ENCODE results near the gene ISCU. TPM values are rescaled to one million over a fixed set of nuclear protein-coding genes. Genes with fewer than 3 reads are reported as not detected.

Gene ISCU
- total RNA-seq = 100 to 1,000 TPM in 3 of 5 donors, 10 to 100 TPM in 2; 83.3 to 251 (median 154) TPM
- 100 to 1,000 TPM; 140 to 256 (median 177) TPM for polyA plus RNA-seq
- long read RNA-seq, donor 1, transcript ISCU-201 (5 exons, 994 nt) = major isoform, 15 of 28 reads
- long read RNA-seq, donor 1, partial matches to known transcripts = 13 of 28 reads
- long read RNA-seq, donor 1, other reads (novel, unspliced or antisense) = 0 of 28 reads
- long read RNA-seq, donor 2, transcript ISCU-201 (5 exons, 994 nt) = major isoform, 28 of 28 reads
- long read RNA-seq, donor 2, partial matches to known transcripts = 0 of 28 reads
- long read RNA-seq, donor 2, other reads (novel, unspliced or antisense) = 0 of 28 reads
- long read RNA-seq, donor 3, transcript ISCU-201 (5 exons, 994 nt) = major isoform, 38 of 45 reads
- long read RNA-seq, donor 3, partial matches to known transcripts = 6 of 45 reads
- long read RNA-seq, donor 3, other reads (novel, unspliced or antisense) = 0 of 45 reads
- long read RNA-seq, donor 4, transcript ISCU-201 (5 exons, 994 nt) = major isoform, 6 of 6 reads
- long read RNA-seq, donor 4, partial matches to known transcripts = 0 of 6 reads
- long read RNA-seq, donor 4, other reads (novel, unspliced or antisense) = 0 of 6 reads
- long read RNA-seq, donor 5, transcript ISCU-201 (5 exons, 994 nt) = major isoform, 52 of 58 reads
- long read RNA-seq, donor 5, partial matches to known transcripts = 5 of 58 reads
- long read RNA-seq, donor 5, other reads (novel, unspliced or antisense) = 0 of 58 reads
- long read RNA-seq, donor 6, transcript ISCU-201 (5 exons, 994 nt) = major isoform, 85 of 112 reads
- long read RNA-seq, donor 6, partial matches to known transcripts = 23 of 112 reads
- long read RNA-seq, donor 6, other reads (novel, unspliced or antisense) = 0 of 112 reads
- long read RNA-seq, donor 7, transcript ISCU-201 (5 exons, 994 nt) = major isoform, 57 of 75 reads
- long read RNA-seq, donor 7, partial matches to known transcripts = 17 of 75 reads
- long read RNA-seq, donor 7, other reads (novel, unspliced or antisense) = 0 of 75 reads
- long read RNA-seq, donor 8, transcript ISCU-201 (5 exons, 994 nt) = major isoform, 57 of 77 reads
- long read RNA-seq, donor 8, partial matches to known transcripts = 20 of 77 reads
- long read RNA-seq, donor 8, other reads (novel, unspliced or antisense) = 0 of 77 reads
- long read RNA-seq, donor 9, transcript ISCU-201 (5 exons, 994 nt) = major isoform, 40 of 60 reads
- long read RNA-seq, donor 9, partial matches to known transcripts = 18 of 60 reads
- long read RNA-seq, donor 9, other reads (novel, unspliced or antisense) = 0 of 60 reads
- long read RNA-seq, donor 10, transcript ISCU-201 (5 exons, 994 nt) = major isoform, 23 of 30 reads
- long read RNA-seq, donor 10, partial matches to known transcripts = 6 of 30 reads
- long read RNA-seq, donor 10, other reads (novel, unspliced or antisense) = 0 of 30 reads

DNA sequence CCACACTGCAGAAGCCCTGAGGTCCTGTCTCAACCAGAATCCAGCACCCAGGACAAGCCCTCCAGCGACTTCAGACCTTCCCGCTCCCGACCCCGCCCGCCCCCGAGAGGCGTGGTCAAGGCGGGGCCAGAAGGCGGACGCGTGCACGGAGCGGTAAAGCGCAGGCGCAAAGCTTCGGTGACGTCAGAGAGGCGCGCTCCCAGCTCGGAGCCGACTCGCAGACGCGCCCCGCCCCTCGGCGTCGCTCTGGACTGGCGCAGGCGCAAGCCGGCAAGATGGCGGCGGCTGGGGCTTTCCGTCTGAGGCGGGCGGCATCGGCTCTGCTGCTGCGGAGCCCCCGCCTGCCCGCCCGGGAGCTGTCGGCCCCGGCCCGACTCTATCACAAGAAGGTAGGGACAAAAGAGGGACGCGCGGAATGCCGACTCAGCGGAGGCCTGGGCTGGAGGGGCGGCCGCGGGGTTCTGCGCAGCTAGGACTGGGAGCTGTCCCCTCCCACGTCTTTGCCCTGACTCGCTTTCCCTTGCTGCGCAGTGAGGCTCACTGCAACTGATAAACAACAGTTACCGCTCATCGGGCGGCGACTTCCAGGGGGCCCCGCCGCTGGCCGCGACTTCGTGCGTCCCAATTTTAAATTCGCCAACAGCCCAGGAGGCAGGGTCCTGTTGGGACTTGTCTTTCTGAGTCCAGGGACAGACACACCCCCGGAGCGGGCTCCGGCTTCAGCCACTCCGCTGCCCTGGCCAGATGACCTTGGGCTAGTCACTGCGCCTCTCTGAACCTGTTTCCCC is at the start of gene ISCU:
Gene ISCU (plus strand): TSS at position 249 of the 788 bp plus-strand sequence. CDS start 27 bp downstream, at position 276.
- TF ChIP-seq POLR2A (IDR thresholded peaks at IDR 0.05) (peak in 1 of 4 donors; percentile 20), EP300 (IDR thresholded peaks at IDR 0.05) (no peak), POLR2AphosphoS5 (IDR thresholded peaks at IDR 0.05) (peak; percentile 89 to 97 (median 91))
- TF ChIP-seq, protein P1, sequence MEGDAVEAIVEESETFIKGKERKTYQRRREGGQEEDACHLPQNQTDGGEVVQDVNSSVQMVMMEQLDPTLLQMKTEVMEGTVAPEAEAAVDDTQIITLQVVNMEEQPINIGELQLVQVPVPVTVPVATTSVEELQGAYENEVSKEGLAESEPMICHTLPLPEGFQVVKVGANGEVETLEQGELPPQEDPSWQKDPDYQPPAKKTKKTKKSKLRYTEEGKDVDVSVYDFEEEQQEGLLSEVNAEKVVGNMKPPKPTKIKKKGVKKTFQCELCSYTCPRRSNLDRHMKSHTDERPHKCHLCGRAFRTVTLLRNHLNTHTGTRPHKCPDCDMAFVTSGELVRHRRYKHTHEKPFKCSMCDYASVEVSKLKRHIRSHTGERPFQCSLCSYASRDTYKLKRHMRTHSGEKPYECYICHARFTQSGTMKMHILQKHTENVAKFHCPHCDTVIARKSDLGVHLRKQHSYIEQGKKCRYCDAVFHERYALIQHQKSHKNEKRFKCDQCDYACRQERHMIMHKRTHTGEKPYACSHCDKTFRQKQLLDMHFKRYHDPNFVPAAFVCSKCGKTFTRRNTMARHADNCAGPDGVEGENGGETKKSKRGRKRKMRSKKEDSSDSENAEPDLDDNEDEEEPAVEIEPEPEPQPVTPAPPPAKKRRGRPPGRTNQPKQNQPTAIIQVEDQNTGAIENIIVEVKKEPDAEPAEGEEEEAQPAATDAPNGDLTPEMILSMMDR (IDR thresholded peaks at IDR 0.05) = no peak
- H3K4me3 ChIP-seq = peak within 1 kb of the TSS; percentile 88 to 99 (median 97)
- peaks cover 37 to 82% (median 70%) of the 10 kb centered on the region in 4 donors for H3K4me1 ChIP-seq
- no peaks in the 10 kb centered on the region for H3K27me3 ChIP-seq
- peak within 1 kb of the TSS; percentile 87 to 96 (median 89) for H3K27ac ChIP-seq
- peaks cover 22 to 43% (median 37%) of the 10 kb centered on the region in 4 donors for H3K36me3 ChIP-seq
- no peaks in the 10 kb centered on the region for H3K9me3 ChIP-seq
- intact Hi-C loops (cut with DNase I; ENCODE audit: low total_unique reads) = loop anchor here (10.0 kb wide), 1 partner anchor 242 kb away; no protein-coding TSS in a partner anchor
- DNase-seq = peak; percentile 98 to 99
- WGBS, 5 donors = 0 to 1% (median 0%) methylated on average over 42 to 72 of the region's 72 CpGs

DNA sequence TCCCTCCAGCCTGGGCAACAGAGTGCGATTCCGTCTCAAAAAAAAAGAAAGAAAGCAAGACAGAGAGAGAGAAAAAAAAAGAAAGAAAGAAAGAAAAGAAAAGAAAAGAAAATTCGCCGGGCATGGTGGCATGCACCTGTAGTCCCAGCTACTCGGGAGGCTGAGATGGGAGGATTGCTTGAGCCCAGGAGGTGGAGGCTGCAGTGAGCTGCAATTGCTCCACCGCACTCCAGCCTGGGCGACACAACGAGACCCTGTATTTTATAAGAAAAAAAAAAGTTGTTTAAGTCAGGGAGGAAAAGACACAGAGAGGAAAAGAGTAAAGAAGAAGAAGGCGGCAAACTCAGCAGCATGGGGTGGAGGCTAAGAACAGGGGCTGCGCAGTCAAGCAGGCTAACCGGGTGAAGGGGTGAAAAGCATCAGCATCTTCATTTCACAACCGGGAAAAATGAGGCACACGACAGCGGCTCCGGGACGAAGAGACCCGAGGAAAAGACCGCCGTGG is 47.9 kb upstream of the ISCU start:
- Histone ChIP-seq H3K27ac (peak overlapping the region; percentile 20 to 93 (median 79)), H3K4me1 (peaks cover 11 to 33% (median 28%) of the 10 kb centered on the region in 4 donors), H3K36me3 (peaks cover 17 to 30% (median 27%) of the 10 kb centered on the region in 4 donors), H3K4me3 (peak overlapping the region; percentile 79 to 99 (median 82)), H3K27me3 (no peaks in the 10 kb centered on the region), H3K9me3 (no peaks in the 10 kb centered on the region)
- intact Hi-C loops (cut with DNase I; ENCODE audit: low total_unique reads) = no loop called here
- TF ChIP-seq, protein P1 (IDR thresholded peaks at IDR 0.05) = no peak
- TF ChIP-seq EP300 (IDR thresholded peaks at IDR 0.05) = no peak
- TF ChIP-seq POLR2A (IDR thresholded peaks at IDR 0.05) = no peak
- TF ChIP-seq POLR2AphosphoS5 (IDR thresholded peaks at IDR 0.05) = no peak
- 25 to 28% (median 26%) methylated on average over 19 of the region's 19 CpGs for WGBS, 5 donors
- DNase-seq = no peak

DNA sequence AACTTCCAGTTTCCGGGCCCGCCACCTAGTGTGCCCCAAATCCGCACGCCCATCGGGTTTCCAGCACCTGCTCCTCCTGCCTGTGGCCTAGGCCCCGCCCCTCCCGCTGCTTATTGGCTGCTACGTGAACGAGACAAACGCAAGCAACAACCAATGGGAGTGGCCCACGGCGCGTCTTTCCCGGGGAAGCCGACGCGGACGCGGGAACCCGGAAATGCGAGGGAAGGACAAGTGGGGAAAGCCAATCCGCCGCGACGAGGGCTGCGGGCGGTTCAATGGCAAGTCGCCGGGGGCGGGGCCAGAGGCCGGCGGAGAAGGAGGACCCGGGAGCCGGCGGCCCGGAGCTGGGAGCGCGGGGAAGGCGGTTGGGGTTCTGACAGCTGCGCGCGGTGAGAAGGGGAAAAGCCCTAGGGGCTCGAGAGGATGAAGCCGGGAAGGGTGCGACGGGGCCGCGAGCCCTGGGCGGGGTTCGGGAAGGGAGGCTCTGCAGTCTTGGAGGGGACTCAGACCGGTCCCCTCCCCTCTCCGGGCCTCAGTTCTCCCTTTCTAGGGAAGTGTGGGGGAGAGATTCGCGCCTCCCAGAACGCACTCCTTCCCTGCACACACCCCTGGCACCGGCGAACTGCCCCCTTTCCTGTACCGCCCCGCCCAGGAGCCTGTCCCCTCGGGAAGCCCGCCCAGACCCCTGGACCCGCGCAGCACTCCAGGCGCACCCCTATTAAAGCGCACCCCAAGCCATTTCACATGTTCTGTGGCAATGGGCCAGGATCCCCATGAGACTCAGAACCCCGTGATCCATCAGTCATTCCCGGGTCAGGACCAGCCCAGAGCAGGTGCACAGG is 47.2 kb upstream of the ISCU start, which contains the start of gene FICD:
Gene FICD (plus strand): TSS at position 305 of the 842 bp plus-strand sequence. CDS start 1,696 bp downstream, outside the sequence.
- intact Hi-C loops (cut with DNase I; ENCODE audit: low total_unique reads) = no loop called here
- Histone ChIP-seq H3K4me3 (peak within 1 kb of the TSS; percentile 79 to 99 (median 82)), H3K9me3 (no peaks in the 10 kb centered on the region), H3K27ac (peak within 1 kb of the TSS; percentile 79 to 93 (median 85)), H3K4me1 (peaks cover 11 to 33% (median 28%) of the 10 kb centered on the region in 4 donors), H3K36me3 (peaks cover 19 to 36% (median 34%) of the 10 kb centered on the region in 4 donors), H3K27me3 (no peaks in the 10 kb centered on the region)
- TF ChIP-seq POLR2AphosphoS5 (IDR thresholded peaks at IDR 0.05) = peak; percentile 60 to 95 (median 74)
- TF ChIP-seq POLR2A (IDR thresholded peaks at IDR 0.05) = peak in 1 of 4 donors; percentile 63
- TF ChIP-seq, protein P1 (IDR thresholded peaks at IDR 0.05) = no peak
- no peak for TF ChIP-seq EP300 (IDR thresholded peaks at IDR 0.05)
- peak; percentile 100 for DNase-seq
- WGBS, 5 donors = 0 to 1% (median 0%) methylated on average over 53 to 67 of the region's 67 CpGs

Data from stomach (tissue), 19 donors.